Fibroblast of pulmonary artery (primary cell): ENCODE data around the gene CHDH.

ENCODE experiments used
- DNase-seq: peaks from one replicate; pipeline ENCODE4 v3.0.0-alpha.2; 2010; ENCODE audit warnings: low read depth
- H3K4me3 ChIP-seq: replicated peaks from 2 replicates; pipeline ENCODE4 v1.5.1; 2011; ENCODE audit warnings: low read depth, mild to moderate bottlenecking, control low read depth, low read length, moderate library complexity
- CTCF ChIP-seq: IDR thresholded peaks from 2 replicates; pipeline ENCODE4 v1.5.1; 2011; ENCODE audit warnings: mild to moderate bottlenecking, control low read depth, low read length, inconsistent platforms; ENCODE audit errors: missing control alignments

Gene CHDH

GRCh38 chr3:53849916-53850315 is 3.7 kb upstream of the CHDH start:
- no peak overlapping the region for H3K4me3 ChIP-seq
- DNase-seq: no peak
- no peak for TF ChIP-seq CTCF

GRCh38 chr3:53846851-53847155 is 584 bp upstream of the CHDH start:
- TF ChIP-seq CTCF: no peak
- H3K4me3 ChIP-seq: no peak overlapping the region
- DNase-seq: no peak

GRCh38 chr3:53845881-53846133 is 412 bp downstream of the CHDH start:
- TF ChIP-seq CTCF: no peak
- no peak for DNase-seq
- peak overlapping the region; percentile 47 for H3K4me3 ChIP-seq

GRCh38 chr3:53845103-53845880 is 927 bp downstream of the CHDH start:
- TF ChIP-seq CTCF: peak; percentile 13
- DNase-seq: peak; percentile 17

GRCh38 chr3:53844262-53845102 is 1.7 kb downstream of the CHDH start:
- no peak for DNase-seq
- H3K4me3 ChIP-seq: no peak overlapping the region
- no peak for TF ChIP-seq CTCF

More at GRCh38 chr3:53845103-53845880, 927 bp downstream of the CHDH start:
- peak overlapping the region; percentile 47 for H3K4me3 ChIP-seq

GRCh38 chr3:53843195-53844177 is 2.7 kb downstream of the CHDH start:
- TF ChIP-seq CTCF: no peak
- no peak for DNase-seq

More at GRCh38 chr3:53843195-53844177, 2.7 kb downstream of the CHDH start:
- no peak overlapping the region for H3K4me3 ChIP-seq
